Measurements from ENCODE around the gene USP36.

USP36 gene

GRCh38 chr17:78836420-78837021 is 4.1 kb downstream of the USP36 start:
- DNase-seq, result no peak

DNA sequence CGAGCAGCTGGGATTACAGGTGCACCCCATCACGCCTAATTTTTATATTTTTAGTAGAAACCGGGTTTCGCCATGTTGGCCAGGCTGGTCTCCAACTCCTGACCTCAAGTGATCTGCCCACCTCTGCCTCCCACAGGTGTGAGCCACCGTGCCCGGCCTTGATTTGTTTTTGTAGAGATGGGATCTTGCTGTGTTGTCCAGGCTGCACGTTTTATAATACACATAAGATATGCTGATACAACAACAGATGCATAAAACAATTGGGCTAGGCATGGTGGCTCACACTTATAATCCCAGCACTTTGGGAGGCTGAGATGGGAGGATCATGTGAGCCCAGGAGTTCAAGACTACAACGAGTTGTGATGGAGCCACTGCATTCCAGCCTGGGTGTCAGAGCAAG is 6.0 kb downstream of the USP36 start:
- no peak for DNase-seq

DNA sequence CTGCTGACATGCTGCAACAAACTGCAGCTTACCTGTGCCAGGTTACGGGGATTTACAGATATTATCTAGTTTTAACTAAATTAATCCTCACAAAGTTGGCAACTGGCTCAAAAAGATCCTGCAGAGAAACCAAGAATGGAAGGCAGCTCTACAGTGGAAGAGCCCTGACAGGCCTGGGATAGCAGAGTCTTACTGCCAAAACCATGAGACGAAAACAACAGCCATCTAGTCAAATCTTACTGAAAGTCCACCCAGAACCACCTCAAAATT is 8.1 kb downstream of the USP36 start:
- no peak for DNase-seq

GRCh38 chr17:78831688-78832540 is 8.7 kb downstream of the USP36 start:
- DNase-seq, result no peak

DNA sequence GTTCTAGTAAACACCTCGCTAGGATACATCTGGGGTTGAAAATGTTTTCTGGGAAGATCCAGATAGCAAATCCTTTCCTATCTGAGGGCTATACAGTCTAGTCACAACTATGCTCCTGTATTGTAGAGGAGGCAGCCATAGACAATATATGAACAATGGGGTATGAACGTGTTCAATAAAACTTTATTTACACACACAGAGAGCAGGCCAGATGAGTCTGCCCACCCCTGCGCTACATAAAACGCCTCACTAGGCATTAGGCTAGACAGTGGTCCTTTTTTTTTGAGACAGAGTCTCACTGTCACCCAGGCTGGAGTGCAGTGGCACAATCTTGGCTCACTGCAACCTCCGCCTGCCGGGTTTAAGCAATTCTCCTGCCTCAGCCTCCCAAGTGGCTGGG is 11.1 kb downstream of the USP36 start:
- DNase-seq, result no peak

DNA sequence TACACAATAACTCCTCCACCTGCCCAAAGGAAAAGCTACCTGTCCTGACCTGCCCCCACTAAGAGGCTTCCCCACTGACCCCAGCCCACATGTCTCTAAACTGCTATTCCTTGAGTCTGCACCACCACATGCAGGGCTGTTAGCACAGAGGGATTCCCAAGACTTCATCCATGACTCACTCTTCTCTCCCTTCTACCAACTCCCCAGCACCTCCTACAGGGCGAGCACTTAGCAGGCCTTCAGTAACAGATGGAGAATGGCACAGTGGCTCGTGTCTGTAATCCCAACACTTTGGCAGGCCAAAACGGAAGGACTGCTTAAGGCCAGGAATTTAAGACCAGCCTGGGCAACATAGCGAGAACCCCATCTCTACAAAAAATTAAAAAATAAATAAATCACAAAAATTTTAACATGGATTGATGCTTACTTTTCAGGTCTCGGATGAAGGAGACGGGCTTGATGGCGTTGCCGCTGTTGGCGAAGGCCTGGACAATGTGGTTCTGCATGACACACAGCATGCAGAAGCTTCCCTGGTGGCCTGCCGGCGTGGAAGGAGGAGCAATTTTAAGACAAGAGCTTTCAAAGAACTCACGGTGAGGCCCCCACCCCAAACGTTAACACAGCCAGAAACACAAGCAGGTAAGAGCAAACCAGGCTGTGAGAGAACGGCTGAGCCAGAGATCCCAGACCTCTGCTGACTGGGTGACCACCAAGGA is 12.0 kb downstream of the USP36 start:
- DNase-seq, result peak; percentile 18

DNA sequence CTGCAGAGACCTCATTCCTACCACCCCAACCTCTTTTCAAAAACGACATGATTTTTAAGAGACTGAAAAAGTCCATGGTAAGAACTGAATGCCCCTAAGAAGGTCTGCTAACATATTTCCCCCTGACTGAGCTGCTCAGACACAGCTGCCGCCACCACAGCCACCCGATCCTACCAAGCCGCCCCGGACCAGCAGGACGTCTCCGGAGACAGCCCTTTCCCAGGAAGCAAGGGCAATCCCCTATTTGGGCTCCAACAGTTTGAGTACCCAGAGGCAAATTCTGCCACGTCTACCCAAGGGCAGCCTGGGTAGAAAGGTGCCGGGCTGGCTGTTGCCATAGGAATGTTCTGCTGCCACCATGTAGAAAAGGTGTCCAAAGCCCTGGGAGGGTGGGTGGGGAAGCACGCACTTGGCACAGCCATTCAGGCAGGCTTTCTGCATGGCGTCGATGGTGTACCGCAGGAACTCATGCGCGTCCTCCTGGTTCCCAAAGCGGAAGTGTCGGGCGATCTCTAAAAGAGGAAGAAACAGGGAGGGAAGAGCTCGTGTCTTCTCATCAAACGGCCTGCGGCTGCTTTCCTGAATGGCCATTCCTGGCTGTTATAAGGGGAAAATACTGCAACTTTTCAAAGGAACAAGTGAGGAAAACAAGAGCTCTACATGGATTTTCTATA is 13.6 kb downstream of the USP36 start:
- DNase-seq, result no peak

DNA sequence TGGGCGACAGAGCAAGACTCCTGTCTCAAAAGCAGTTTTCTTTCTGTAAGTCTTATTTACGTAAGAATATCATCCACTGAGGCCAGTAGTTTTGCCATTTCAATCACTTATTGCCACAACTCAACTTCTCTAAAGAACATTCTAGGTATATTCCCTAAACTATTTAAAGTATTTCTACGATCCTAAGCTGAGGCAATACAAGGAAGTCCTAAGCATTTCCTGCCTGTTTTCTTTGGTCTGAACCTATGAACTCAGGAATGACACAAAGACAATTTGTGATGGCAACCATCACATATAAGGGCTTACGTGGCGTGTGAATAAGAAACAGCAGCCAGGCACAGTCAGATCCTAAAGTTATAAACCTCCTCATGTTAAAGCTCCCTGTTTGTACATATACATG is 14.2 kb downstream of the USP36 start:
- no peak for DNase-seq

DNA sequence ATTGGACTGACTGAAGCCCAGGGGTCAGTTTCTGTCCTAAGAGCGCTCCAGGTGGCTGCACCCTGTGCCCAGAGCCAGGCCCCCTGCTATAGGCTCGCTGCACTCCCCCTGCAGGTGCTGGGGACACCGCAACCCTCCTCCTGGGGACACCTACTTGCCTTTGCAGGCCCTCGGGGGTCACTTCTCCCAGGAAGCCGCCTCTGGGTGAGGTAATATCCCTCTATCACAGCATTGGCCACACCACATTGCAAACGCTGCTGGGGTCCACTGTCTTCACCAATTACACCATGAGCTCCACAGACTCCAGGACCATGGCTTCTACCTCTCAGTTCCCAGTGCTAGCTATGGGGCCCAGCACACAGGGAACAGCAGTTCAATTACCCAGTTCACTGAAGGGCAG is 14.9 kb downstream of the USP36 start:
- no peak for DNase-seq

- no peak for DNase-seq
Observed at GRCh38 chr17:78824240-78824639, 16.4 kb downstream of the USP36 start.

GRCh38 chr17:78823282-78824046 is 17.1 kb downstream of the USP36 start:
- DNase-seq, result no peak

DNA sequence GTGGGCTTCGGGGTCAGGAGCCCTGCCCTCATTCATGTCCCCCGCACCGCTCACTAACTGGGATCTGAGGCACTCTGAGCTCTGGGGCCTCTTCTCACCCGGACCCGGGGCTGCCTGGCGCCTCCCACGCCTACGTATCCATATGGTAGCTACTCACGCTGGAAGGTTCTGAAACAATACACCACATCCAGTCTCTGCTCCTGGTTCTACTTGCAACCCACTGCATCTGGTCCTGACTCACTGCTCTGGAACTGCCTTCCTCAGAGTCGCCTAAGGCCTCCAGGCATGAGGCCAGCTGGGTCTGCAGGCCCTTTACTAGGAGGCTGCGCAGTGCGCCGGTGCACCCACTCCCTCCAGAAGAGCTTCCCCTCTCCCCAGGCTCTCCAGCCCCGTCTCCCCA is 18.1 kb downstream of the USP36 start:
- DNase-seq, result no peak

GRCh38 chr17:78821961-78822360 is 18.7 kb downstream of the USP36 start:
- no peak for DNase-seq

DNA sequence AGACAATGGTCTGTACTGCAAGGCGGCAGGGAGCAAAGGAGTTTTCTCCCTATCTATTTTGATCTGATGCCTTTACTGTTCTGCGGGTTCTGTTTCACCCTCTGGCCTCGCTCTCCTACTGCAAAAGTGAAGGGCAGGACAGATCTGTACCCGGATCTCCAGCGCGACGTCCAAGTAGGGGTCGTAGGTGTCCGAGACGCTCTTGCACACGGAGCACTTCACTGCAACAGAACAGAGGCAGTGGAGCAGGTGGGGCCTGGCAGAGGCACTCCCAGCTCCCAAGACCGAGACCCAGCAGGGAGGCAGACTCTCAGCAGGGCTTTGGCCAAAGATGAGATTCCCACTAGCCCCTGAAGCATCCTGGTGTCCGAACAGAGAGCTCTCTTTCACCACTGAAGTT is 19.8 kb downstream of the USP36 start:
- no peak for DNase-seq

DNA sequence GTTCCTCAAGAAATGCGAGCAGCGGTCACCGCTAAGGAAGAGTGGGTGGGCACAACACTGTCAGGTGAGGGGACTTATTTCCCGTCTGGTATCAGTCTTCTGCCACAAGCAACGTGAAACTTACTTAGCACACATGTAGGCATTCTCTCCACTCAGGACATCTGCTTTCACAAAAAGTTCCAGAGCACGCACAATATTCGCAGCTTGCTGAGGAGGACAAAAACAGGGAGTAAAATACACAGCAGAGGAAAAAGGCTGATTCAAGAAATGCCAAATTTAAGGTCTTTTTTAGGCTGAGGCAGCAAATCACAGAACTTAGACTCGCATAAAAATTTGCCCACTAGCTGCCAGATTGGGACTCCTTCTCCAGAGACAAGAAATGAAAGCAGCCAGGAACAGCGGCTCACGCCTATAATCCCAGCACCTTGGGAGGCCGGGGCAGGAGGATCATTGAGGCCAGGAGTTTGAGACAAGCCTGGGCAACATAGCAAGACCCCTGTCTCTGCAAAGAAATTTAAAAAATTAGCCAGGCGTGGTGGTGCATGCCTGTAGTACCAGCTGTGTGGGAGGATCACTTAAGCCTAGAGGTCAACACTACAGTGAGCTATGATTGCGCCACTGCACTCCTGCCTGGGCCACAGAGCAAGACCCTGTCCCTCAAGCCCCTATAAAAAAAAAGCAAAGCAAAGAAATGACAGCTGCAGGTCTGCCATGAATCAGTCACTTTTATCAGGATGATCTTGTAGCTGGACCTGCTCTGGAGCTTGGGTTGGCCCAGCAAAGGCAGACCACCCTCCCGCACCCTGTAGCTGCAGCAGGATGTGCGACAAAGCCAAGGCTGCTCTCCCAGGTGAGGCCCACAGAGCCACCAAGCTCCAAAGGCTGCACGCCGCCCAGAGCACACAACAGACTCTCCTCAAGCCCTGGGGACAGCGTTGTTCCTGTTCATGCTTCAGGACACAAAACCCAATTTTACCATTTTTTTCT is 20.5 kb downstream of the USP36 start:
- DNase-seq, result no peak

GRCh38 chr17:78819402-78819801 is 21.2 kb downstream of the USP36 start:
- DNase-seq, result no peak

DNA sequence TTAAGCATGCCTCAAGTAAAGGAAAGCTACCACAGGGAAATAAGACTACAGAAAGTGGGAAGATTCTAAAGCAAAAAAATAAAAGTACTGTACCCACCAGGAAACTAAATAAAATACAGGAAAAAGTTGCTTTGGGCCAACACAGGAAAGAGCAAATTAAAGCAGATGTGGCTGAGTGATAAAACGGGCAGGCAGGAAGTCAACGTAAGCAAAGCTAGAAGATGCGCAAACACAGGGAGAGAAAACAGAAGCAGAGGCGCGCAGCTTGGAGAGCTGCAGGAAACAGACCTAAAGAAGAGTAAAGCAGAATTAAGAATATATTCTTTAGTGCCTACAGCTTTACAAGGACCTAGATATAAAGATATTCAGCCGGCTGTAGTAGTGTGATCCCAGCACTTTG is 21.7 kb downstream of the USP36 start:
- no peak for DNase-seq

DNA sequence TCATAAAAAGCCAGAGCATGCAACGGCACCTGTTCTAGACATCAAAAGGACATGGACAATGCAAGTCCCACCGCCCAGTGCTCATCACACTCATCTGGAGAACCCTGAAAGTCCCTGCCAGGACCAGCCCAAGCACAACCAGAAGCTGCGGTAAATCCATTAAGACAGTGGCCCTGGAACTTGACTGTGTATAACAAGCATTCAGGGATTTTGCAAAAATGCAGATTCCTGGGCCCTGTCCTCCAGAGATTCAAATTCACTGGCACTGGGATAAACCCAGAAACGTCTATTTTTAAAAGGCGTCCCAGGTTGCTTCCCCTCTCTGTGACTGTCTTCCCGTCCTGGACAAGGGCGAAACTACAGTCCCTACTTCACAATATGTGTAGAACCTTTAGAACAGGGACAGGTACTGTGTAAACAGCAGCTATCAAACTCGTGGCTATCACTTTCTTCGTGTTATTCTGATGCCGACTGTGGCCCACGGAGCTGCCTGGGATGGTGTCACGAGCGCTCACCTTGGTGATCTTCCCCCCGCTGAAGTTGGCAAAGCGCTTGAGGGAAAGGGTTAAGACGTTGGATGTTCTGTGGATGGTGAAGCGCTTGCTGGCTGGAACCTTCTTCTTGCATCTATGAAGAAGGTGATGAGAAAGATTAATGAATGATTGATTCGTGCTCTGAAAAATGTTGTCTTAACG is 22.3 kb downstream of the USP36 start:
- DNase-seq, result no peak

GRCh38 chr17:78817123-78817522 is 23.5 kb downstream of the USP36 start:
- peak; percentile 78 for DNase-seq

DNA sequence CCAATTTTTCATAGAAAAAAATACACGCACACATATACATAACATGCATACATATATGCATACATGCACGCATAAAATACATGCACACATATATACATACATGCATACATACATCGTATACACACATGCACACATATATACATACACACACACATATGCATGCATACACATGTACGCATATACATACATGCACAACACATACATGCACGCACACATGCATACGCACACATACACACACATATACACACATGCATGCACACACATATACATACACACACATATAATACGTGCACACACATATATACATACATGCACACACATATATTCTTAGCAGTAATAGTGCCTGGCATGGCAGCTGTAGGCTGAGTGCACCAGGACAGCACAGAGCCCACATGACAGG is 24.9 kb downstream of the USP36 start:
- no peak for DNase-seq

DNA sequence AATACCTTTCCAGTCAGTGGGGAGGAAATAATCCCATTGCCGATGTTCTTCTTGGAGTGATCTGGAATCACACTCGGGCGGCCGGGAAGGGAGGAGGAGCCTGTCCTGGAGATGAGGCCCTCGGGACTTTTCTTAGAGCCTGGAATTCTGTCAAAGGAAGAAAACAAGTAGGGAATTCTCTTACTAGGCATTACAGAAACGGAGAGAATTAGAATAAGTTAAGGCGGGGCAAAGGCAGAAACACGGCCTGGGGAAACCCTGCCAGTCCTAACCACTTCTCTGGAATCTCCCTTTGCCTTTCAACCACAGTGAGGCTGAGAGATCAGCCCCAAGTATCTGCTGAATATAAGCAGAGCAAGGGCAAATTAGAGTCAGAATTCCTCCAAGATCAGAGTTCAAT is 27.8 kb downstream of the USP36 start:
- no peak for DNase-seq
